ENCODE data around the gene NPR1.

The NPR1 gene

DNA sequence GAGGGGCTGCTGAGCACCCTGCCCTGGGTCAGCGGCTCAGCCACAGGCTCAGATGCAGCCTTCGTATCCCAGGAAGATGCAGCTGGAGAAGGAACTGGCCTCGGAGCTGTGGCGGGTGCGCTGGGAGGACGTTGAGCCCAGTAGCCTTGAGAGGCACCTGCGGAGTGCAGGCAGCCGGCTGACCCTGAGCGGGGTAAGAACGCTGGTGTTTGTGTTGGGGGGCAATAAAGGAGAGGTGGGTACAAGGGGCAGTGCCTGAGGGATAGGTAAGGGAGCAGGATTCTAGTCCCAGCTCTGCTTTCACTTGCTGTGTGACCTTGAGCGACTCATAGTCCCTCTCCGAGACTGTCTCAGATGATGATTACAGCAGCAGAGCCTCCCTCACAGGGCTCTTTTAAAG is 6.4 kb downstream of the NPR1 start:
- no peak for DNase-seq
- 94% methylated on average over 8 of the region's 12 CpGs for WGBS
- H2BK120ac ChIP-seq (ENCODE audit: low read depth, low read length), result no peak overlapping the region
- H2AK5ac ChIP-seq (ENCODE audit: low read length, severe bottlenecking), result no peak overlapping the region
- no peak overlapping the region for H3K23ac ChIP-seq (ENCODE audit: low read length in 2 of 2)
- no peak overlapping the region for H3K27ac ChIP-seq (ENCODE audit: low read length, poor library complexity, severe bottlenecking)
- H2BK12ac ChIP-seq (ENCODE audit: low read length in 2 of 2), result no peak overlapping the region
- peaks cover 4% of the 10 kb centered on the region for H3K4me1 ChIP-seq (ENCODE audit: control insufficient read depth, insufficient read depth, low read depth, low read length)
- no peak overlapping the region for H3K4me3 ChIP-seq (ENCODE audit: insufficient read depth in 1 of 2, low read depth in 1 of 2, low read length in 2 of 2)
- H3K27me3 ChIP-seq (ENCODE audit: control insufficient read depth in 1 of 2, insufficient read depth in 1 of 2, low read length in 2 of 2), result peaks cover under 1 to 38% of the 10 kb centered on the region in 2 experiments
- H4K91ac ChIP-seq (ENCODE audit: low read length), result no peak overlapping the region
- H2AFZ ChIP-seq (ENCODE audit: low read depth, low read length), result no peak overlapping the region
- no peak overlapping the region for H3K9ac ChIP-seq (ENCODE audit: low read length)
- no peak overlapping the region for H2BK15ac ChIP-seq (ENCODE audit: low read depth, poor library complexity, severe bottlenecking)
- peaks cover 0 to 55% of the 10 kb centered on the region in 2 experiments for H3K36me3 ChIP-seq (ENCODE audit: control insufficient read depth in 1 of 2, insufficient read depth in 2 of 2, low read depth in 1 of 2, low read length in 2 of 2)
- no peak overlapping the region for H3K4ac ChIP-seq (ENCODE audit: low read depth in 1 of 2, low read length in 2 of 2)
- no peak overlapping the region for H3K18ac ChIP-seq (ENCODE audit: low read depth in 1 of 2, low read length in 2 of 2)
- peak overlapping the region in 1 of 2 experiments; percentile 69 for H3K14ac ChIP-seq (ENCODE audit: low read length in 2 of 2)
- no peak overlapping the region for H2BK5ac ChIP-seq (ENCODE audit: low read depth, low read length, poor library complexity, severe bottlenecking)
- H4K8ac ChIP-seq (ENCODE audit: low read length), result no peak overlapping the region
- no peak overlapping the region for H3K4me2 ChIP-seq (ENCODE audit: low read length, poor library complexity, severe bottlenecking)
- no peaks in the 10 kb centered on the region for H3K79me1 ChIP-seq (replicated peaks; ENCODE audit: low read length, poor library complexity, severe bottlenecking)
- no peaks in the 10 kb centered on the region for H3K9me3 ChIP-seq (ENCODE audit: control insufficient read depth, low read length)

DNA sequence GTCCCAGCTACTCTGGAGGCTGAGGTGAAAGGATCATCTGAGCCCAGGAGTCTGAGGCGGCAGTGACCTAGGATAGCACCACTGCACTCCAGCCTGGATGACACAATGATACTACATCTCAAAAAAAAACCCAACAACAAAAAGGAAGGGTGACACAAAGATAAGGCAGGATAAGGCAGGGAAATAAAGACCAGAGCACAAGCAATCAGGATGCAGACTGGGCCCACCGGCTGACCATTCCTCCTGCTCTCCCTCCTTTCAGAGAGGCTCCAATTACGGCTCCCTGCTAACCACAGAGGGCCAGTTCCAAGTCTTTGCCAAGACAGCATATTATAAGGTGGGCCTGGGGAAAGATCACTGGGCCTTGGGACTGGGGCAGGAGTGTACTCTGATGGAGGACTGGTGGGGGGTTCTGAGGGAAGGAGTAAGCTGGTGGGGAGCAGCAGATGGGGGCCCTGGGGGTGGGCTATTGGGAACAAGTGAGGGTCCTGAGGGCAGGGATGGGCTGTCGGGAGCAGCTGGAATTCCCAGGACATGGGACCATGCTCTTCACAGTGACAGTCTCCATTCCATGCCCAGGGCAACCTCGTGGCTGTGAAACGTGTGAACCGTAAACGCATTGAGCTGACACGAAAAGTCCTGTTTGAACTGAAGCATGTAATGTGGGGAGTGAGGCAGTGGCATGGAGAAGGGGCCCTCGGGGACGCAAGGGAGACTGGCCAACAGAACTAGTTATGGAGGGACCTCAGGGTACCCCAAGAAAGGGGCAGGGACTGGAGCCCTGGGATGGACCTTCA is 7.3 kb downstream of the NPR1 start:
- Histone ChIP-seq H3K4me2 (ENCODE audit: low read length, poor library complexity, severe bottlenecking) (no peak overlapping the region), H2BK12ac (ENCODE audit: low read length in 2 of 2) (no peak overlapping the region), H3K27ac (ENCODE audit: low read length, poor library complexity, severe bottlenecking) (no peak overlapping the region), H2BK15ac (ENCODE audit: low read depth, poor library complexity, severe bottlenecking) (no peak overlapping the region), H3K9ac (ENCODE audit: low read length) (no peak overlapping the region), H3K18ac (ENCODE audit: low read depth in 1 of 2, low read length in 2 of 2) (no peak overlapping the region), H4K91ac (ENCODE audit: low read length) (no peak overlapping the region), H3K36me3 (ENCODE audit: control insufficient read depth in 1 of 2, insufficient read depth in 2 of 2, low read depth in 1 of 2, low read length in 2 of 2) (peaks cover 0 to 55% of the 10 kb centered on the region in 2 experiments), H3K27me3 (ENCODE audit: control insufficient read depth in 1 of 2, insufficient read depth in 1 of 2, low read length in 2 of 2) (peaks cover 0 to 29% of the 10 kb centered on the region in 2 experiments), H2BK120ac (ENCODE audit: low read depth, low read length) (no peak overlapping the region), H3K4ac (ENCODE audit: low read depth in 1 of 2, low read length in 2 of 2) (no peak overlapping the region), H3K4me3 (ENCODE audit: insufficient read depth in 1 of 2, low read depth in 1 of 2, low read length in 2 of 2) (no peak overlapping the region), H2AFZ (ENCODE audit: low read depth, low read length) (no peak overlapping the region), H3K4me1 (ENCODE audit: control insufficient read depth, insufficient read depth, low read depth, low read length) (peaks cover 2% of the 10 kb centered on the region), H3K79me1 (replicated peaks; ENCODE audit: low read length, poor library complexity, severe bottlenecking) (no peaks in the 10 kb centered on the region), H2AK5ac (ENCODE audit: low read length, severe bottlenecking) (no peak overlapping the region), H2BK5ac (ENCODE audit: low read depth, low read length, poor library complexity, severe bottlenecking) (no peak overlapping the region), H4K8ac (ENCODE audit: low read length) (no peak overlapping the region), H3K14ac (ENCODE audit: low read length in 2 of 2) (no peak overlapping the region), H3K23ac (ENCODE audit: low read length in 2 of 2) (no peak overlapping the region), H3K9me3 (ENCODE audit: control insufficient read depth, low read length) (no peaks in the 10 kb centered on the region)
- 87% methylated on average over 10 of the region's 11 CpGs for WGBS
- DNase-seq, result no peak

DNA sequence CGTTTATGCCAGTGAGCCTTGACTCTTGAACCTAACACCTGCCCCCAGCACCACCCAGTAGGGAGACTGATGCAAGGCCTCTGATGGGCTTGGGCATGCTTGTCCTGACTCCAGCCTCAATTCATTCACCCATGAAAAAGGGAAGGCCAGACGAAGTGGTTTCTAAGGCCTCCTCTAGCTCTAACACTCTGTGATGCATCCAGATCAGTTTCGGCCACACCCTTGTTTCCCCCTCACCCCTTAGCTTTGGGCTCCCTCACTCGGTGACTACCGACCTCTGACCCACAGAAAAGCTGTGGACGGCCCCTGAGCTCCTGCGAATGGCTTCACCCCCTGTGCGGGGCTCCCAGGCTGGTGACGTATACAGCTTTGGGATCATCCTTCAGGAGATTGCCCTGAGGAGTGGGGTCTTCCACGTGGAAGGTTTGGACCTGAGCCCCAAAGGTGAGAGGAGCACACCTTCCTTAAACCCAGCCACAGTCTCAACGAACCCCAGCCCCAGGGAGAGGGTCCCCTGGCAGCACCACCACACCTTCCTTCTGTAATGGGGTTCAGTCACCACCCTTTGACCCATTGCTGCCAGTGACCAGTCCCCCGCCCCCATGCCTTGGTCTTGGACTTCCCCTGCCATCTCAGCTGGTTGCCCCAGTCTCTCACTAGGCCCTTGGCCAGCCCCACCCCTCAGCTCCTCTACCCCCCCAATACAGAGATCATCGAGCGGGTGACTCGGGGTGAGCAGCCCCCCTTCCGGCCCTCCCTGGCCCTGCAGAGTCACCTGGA is 9.0 kb downstream of the NPR1 start:
- H2BK15ac ChIP-seq (ENCODE audit: low read depth, poor library complexity, severe bottlenecking), result no peak overlapping the region
- WGBS, result 86% methylated on average over 16 of the region's 16 CpGs
- no peaks in the 10 kb centered on the region for H3K79me1 ChIP-seq (replicated peaks; ENCODE audit: low read length, poor library complexity, severe bottlenecking)
- H3K18ac ChIP-seq (ENCODE audit: low read depth in 1 of 2, low read length in 2 of 2), result no peak overlapping the region
- H3K27ac ChIP-seq (ENCODE audit: low read length, poor library complexity, severe bottlenecking), result no peak overlapping the region
- peaks cover 0 to 16% of the 10 kb centered on the region in 2 experiments for H3K27me3 ChIP-seq (ENCODE audit: control insufficient read depth in 1 of 2, insufficient read depth in 1 of 2, low read length in 2 of 2)
- no peak overlapping the region for H2AK5ac ChIP-seq (ENCODE audit: low read length, severe bottlenecking)
- no peak overlapping the region for H3K4me3 ChIP-seq (ENCODE audit: insufficient read depth in 1 of 2, low read depth in 1 of 2, low read length in 2 of 2)
- no peak overlapping the region for H2AFZ ChIP-seq (ENCODE audit: low read depth, low read length)
- no peak overlapping the region for H3K14ac ChIP-seq (ENCODE audit: low read length in 2 of 2)
- peaks cover 0 to 51% of the 10 kb centered on the region in 2 experiments for H3K36me3 ChIP-seq (ENCODE audit: control insufficient read depth in 1 of 2, insufficient read depth in 2 of 2, low read depth in 1 of 2, low read length in 2 of 2)
- no peak overlapping the region for H4K91ac ChIP-seq (ENCODE audit: low read length)
- no peak overlapping the region for H3K23ac ChIP-seq (ENCODE audit: low read length in 2 of 2)
- no peak overlapping the region for H3K4ac ChIP-seq (ENCODE audit: low read depth in 1 of 2, low read length in 2 of 2)
- H3K9ac ChIP-seq (ENCODE audit: low read length), result no peak overlapping the region
- H3K9me3 ChIP-seq (ENCODE audit: control insufficient read depth, low read length), result no peaks in the 10 kb centered on the region
- no peak overlapping the region for H2BK5ac ChIP-seq (ENCODE audit: low read depth, low read length, poor library complexity, severe bottlenecking)
- no peak overlapping the region for H2BK12ac ChIP-seq (ENCODE audit: low read length in 2 of 2)
- no peak overlapping the region for H4K8ac ChIP-seq (ENCODE audit: low read length)
- no peak overlapping the region for H2BK120ac ChIP-seq (ENCODE audit: low read depth, low read length)
- DNase-seq, result no peak
- H3K4me1 ChIP-seq (ENCODE audit: control insufficient read depth, insufficient read depth, low read depth, low read length), result peaks cover 2% of the 10 kb centered on the region
- no peak overlapping the region for H3K4me2 ChIP-seq (ENCODE audit: low read length, poor library complexity, severe bottlenecking)

DNA sequence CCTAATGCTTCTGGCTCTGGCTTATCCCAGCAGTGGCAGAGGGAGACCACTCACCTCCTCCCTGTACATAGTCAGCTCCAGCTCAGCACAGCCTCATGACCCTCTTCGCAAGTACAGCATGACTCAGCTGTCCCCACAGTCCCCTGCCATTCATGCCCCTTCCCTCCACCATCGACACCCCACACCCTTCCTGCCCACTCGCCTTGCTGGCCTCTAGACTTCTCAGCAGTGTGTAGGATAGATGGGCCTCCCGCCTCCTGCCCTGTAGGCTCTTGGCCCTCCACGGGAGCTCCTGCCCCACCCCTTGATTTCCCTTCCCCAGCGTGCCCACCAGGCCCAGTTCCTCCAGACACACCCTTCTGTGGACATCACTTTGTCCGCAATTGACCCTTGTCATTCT is 9.8 kb downstream of the NPR1 start:
- H3K27ac ChIP-seq (ENCODE audit: low read length, poor library complexity, severe bottlenecking), result no peak overlapping the region
- H3K14ac ChIP-seq (ENCODE audit: low read length in 2 of 2), result no peak overlapping the region
- no peak overlapping the region for H2AFZ ChIP-seq (ENCODE audit: low read depth, low read length)

More for the DNA sequence above, 9.8 kb downstream of the NPR1 start:
- no peak overlapping the region for H3K9ac ChIP-seq (ENCODE audit: low read length)
- H2AK5ac ChIP-seq (ENCODE audit: low read length, severe bottlenecking), result no peak overlapping the region
- H3K23ac ChIP-seq (ENCODE audit: low read length in 2 of 2), result no peak overlapping the region
- peaks cover 2% of the 10 kb centered on the region for H3K4me1 ChIP-seq (ENCODE audit: control insufficient read depth, insufficient read depth, low read depth, low read length)
- H3K79me1 ChIP-seq (replicated peaks; ENCODE audit: low read length, poor library complexity, severe bottlenecking), result no peaks in the 10 kb centered on the region
- no peak for DNase-seq
- H3K18ac ChIP-seq (ENCODE audit: low read depth in 1 of 2, low read length in 2 of 2), result peak overlapping the region in 1 of 2 experiments; percentile 0
- no peak overlapping the region for H4K8ac ChIP-seq (ENCODE audit: low read length)
- H3K4me2 ChIP-seq (ENCODE audit: low read length, poor library complexity, severe bottlenecking), result no peak overlapping the region
- H2BK120ac ChIP-seq (ENCODE audit: low read depth, low read length), result no peak overlapping the region
- peaks cover 0 to 12% of the 10 kb centered on the region in 2 experiments for H3K27me3 ChIP-seq (ENCODE audit: control insufficient read depth in 1 of 2, insufficient read depth in 1 of 2, low read length in 2 of 2)
- H2BK5ac ChIP-seq (ENCODE audit: low read depth, low read length, poor library complexity, severe bottlenecking), result no peak overlapping the region
- no peaks in the 10 kb centered on the region for H3K9me3 ChIP-seq (ENCODE audit: control insufficient read depth, low read length)
- peaks cover 0 to 43% of the 10 kb centered on the region in 2 experiments for H3K36me3 ChIP-seq (ENCODE audit: control insufficient read depth in 1 of 2, insufficient read depth in 2 of 2, low read depth in 1 of 2, low read length in 2 of 2)
- no peak overlapping the region for H3K4me3 ChIP-seq (ENCODE audit: insufficient read depth in 1 of 2, low read depth in 1 of 2, low read length in 2 of 2)
- H4K91ac ChIP-seq (ENCODE audit: low read length), result no peak overlapping the region
- H3K4ac ChIP-seq (ENCODE audit: low read depth in 1 of 2, low read length in 2 of 2), result no peak overlapping the region
- H2BK12ac ChIP-seq (ENCODE audit: low read length in 2 of 2), result no peak overlapping the region
- H2BK15ac ChIP-seq (ENCODE audit: low read depth, poor library complexity, severe bottlenecking), result no peak overlapping the region
- WGBS, result 88% methylated on average over 7 of the region's 7 CpGs
